GM18502 (cell line): Measurements from ENCODE around the gene LTA.
"Not testable (repeated sequence)": the region's sequence is repeated elsewhere in the genome, so short reads cannot be mapped to it uniquely, and the experiment has no call there.

Experiments
- ATAC-seq: cut with Tn5 transposase; IDR thresholded peaks from one replicate; pipeline ENCODE4 v1.9.1; 2021; ENCODE audit warnings: mild to moderate bottlenecking; ENCODE audit not compliant: unreplicated experiment, poor library complexity

Gene LTA

DNA sequence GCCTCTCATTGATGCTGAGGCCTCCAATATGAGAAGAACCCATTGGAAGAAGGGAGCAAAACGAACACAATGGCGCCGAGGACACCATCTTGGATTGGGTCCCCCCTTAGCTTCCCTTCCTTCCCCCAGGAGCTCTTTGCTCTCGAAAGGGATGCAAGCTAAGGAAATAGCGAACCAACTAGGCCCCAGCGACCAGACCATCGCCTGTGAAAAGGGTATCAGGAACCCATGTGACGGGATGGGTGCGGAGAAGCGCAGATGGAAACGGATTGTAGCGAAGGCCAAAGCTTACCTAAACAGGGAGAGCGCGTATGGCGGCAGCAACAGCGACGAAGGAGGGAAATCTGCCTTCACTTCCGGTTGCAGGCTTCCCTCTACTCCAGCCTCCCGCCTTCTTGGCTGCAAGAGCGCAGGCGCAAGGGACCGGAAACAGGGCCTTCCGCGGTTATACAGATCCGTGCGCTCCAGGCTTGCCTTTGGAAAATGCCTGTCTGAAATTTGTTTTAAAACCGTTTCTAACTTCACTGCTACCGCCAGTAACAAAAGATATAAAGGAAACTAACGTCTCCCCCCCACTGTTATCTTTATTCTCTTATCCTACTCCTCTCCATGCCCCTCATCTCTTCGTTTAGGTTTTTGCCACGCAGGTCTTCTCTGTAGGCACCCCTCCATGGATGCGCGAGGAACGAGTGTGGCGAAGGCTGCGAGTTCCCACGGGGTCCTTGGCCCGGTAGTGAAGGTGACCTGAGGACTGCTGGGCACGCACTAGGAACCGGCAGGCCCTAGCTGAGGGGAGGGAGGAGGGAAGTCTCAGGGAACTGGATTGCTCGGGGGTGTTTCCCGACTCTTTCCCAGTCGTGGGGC is 30.2 kb upstream of the LTA start, which contains the start of gene DDX39B:
Gene DDX39B, minus strand, starts transcription at position 346 of the 864 bp plus-strand sequence. CDS start 1,471 bp downstream, outside the sequence.
- ATAC-seq: peak; percentile 69

- ATAC-seq: no peak
These were observed 28.4 kb upstream of the LTA start for GRCh38 chr6:31543639-31544038.

GRCh38 chr6:31544676-31545075 is 27.4 kb upstream of the LTA start:
- ATAC-seq: no peak

- no peak for ATAC-seq
These were observed 26.8 kb upstream of the LTA start for GRCh38 chr6:31545291-31545690.

GRCh38 chr6:31546339-31546957 is 25.6 kb upstream of the LTA start, which contains the start of gene ATP6V1G2:
Gene ATP6V1G2, minus strand, starts transcription at chr6:31546608. Its CDS starts 49 bp downstream, at chr6:31546559.
- peak; percentile 44 for ATAC-seq

DNA sequence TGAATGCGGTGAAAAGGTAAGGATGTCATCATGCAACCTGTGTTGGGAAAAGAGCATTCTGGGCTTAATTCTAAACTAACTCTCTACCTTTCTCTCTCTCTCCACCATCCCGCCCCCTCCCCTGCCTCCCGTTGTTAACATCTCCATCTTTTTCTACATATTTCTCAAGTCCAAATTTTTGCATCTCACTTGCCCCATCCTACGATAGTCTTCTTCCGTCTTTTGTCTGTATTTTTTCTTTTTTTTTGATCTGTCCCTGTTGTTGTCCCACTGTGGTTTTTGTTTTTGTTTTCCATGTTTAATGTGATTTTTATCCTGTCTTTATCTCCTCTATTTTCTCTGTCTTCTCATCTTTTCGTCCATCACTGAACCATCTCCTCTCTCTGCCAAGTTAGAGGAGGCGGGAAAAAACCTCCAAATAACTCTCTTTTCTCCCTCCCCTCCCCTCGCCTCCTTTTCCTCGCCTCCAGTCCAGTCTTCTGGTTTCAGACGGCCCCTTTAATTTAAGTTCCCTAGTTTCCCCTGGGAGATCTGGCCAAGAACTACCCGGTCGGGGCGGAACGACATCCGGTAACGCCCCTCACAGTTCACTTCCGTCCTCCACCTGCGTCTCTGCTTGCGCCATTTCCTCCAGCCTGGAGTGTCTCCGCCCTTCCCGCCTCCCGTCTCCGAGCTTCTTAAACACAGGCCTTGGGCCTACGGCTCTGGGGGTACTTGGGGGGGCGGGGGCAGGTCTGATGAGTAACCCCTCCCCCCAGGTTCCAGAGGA is 24.9 kb upstream of the LTA start, which contains the start of gene NFKBIL1:
Gene NFKBIL1, plus strand, starts transcription at position 651 of the 769 bp plus-strand sequence. Its CDS starts 87 bp downstream, at position 738.
- peak; percentile 56 for ATAC-seq

DNA sequence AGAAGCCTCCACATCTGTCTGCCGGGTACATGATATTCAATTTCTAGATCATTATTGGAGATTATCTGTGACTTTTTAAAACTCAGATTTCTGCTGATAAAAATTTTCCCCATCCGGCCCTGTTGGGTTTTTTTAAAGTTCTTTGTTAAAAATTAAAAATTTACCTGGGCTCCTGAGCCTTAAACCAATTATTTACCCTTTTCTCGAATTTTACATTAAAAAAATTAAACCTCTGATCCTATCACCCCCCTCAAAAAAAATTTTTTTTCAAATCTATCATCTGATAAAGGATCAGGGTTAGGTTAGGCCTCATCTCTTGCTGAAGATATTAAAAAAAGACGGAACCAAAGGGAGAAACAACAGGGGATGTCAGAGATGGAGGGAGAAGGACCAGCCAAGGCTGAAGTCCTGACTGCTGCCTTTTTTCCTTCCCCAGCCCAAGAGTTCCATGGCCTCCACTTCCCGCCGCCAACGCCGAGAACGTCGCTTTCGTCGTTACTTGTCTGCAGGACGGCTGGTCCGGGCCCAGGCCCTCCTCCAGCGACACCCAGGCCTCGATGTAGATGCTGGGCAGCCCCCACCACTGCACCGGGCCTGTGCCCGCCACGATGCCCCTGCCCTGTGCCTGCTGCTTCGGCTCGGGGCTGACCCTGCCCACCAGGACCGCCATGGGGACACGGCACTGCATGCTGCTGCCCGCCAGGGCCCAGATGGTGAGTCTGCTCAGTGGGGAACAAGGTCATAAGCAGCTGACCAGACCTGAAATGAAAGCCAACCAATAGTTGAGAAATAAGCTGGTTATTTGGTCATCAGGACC is 24.2 kb upstream of the LTA start:
- no peak for ATAC-seq

DNA sequence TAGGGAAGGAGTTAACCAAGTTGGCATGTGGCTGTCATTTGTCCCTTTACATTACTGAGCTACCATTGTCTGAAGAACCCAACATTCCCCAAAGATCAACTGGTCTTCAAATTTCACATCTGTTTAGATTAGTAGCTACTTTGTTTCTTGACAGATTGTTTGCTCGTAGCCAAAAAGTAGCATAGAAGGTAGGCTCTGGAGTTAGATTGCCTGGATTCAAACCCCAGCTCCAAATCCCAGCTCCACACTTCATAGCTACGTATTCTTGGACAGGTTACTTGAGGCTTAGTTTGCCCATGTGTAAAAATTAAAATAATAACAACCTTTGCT is 23.6 kb upstream of the LTA start:
- ATAC-seq: no peak

DNA sequence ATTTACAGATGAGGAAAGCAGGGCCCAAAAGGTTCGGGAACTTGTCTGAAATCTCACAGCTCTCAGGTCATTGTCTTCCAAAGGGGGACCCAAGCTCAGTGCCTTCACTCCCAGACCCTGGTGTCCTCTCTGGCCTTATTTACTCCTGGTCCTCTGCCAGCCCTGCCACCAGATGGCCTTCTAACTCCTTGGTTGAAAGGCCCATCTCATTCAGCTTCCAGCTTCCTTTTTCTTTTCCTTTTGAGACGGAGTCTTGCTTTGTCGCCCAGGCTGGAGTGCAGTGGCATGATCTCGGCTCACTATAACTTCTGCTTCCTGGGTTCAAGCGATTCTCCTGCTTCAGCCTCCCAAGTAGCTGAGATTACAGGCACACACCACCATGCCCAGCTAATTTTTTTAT is 20.7 kb upstream of the LTA start:
- not testable (repeated sequence) for ATAC-seq

- no peak for ATAC-seq
These were observed 15.8 kb upstream of the LTA start for GRCh38 chr6:31556307-31556706.

DNA sequence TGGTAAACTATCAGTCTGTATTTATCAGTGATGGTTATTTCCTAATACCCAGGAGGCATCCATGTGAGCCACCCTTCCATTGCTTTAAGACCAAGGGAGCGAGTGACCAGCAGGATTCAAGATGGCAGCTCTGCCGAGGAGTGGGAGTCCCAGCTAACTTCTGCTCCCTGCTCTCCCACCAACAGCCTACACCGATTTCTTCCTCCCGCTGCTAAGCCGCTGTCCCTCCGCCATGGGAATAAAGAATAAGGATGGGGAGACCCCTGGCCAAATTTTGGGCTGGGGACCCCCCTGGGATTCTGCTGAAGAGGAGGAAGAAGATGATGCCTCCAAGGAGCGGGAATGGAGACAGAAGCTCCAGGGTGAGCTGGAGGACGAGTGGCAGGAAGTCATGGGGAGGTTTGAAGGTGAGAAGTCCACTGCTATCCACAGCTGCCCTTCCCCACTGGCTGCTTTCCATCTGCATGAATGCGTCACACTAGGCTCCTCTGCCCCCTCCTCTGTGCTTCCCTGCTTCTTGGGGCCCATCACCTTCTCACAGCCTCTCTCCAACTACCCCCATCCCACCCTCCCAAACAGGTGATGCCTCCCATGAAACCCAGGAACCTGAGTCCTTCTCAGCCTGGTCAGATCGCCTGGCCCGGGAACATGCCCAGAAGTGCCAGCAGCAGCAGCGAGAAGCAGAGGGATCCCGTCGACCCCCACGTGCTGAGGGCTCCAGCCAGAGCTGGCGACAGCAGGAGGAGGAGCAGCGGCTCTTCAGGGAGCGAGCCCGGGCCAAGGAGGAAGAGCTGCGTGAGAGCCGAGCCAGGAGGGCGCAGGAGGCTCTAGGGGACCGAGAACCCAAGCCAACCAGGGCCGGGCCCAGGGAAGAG is 14.4 kb upstream of the LTA start:
- no peak for ATAC-seq

DNA sequence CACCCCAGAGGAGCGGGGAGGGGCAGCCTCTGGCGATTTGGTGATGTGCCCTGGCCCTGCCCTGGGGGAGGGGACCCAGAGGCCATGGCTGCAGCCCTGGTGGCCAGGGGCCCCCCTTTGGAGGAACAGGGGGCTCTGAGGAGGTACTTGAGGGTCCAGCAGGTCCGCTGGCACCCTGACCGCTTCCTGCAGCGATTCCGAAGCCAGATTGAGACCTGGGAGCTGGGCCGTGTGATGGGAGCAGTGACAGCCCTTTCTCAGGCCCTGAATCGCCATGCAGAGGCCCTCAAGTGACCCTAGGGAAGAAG is 13.8 kb upstream of the LTA start:
- ATAC-seq: no peak

DNA sequence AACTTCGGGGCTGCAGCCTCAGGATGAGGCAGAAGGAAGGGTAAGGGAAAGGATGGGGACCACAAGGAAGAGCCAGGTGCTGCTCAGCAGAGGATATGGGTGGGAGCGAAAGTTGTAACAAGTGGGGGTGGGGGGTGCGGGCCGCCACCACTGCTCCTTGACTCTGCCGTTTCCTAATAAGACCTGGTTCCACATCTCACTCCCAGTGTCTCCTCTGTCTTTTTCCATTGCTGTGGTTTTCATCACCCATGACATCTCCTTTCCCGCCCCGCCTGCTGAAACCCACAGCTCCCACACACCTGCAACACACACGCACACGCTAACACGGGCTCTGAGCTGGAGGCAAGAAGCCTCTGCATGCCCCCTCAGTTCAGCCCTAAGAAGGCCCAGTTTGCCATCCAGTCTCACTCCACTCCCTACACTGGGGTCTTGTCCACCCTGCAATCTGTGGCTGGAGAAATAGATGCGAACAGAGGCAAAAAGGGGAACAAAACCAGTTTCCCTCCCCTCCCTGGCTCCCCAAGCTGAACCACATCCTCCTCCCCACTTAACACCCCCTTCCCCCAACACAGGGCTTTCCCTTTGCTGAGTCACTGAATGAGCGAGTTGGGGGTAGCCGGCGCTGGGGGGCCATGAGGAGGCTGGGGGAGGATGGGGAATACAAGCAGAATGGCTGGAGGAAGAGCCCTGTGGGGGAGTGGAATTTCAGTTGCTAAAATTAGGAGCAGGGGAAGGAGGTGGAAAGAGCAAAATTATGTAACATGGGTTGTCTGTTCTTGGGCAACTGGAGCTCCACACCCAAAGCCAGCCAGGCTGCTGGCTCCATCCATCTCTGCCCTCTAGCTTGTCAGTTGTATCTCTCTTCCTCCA is 13.2 kb upstream of the LTA start:
- peak; percentile 32 for ATAC-seq

DNA sequence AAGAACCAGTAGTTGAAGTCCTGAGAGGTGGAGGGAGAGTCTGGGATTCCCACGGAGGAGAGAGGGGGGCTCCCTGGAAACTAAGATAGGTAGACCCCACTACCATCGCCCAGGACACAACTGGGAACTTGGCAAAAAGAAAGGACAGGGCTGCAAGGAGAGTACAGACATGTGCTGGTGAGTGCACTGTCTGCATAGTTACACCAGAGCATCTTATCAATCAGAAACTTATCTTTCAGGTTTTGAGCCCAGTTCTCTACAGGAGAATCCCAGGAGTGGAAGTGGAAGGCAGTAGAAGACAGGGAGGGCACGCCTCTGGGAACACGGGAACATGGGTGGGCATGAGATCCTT is 12.5 kb upstream of the LTA start:
- no peak for ATAC-seq

GRCh38 chr6:31559958-31560696 is 12.0 kb upstream of the LTA start:
- ATAC-seq: peak; percentile 62

DNA sequence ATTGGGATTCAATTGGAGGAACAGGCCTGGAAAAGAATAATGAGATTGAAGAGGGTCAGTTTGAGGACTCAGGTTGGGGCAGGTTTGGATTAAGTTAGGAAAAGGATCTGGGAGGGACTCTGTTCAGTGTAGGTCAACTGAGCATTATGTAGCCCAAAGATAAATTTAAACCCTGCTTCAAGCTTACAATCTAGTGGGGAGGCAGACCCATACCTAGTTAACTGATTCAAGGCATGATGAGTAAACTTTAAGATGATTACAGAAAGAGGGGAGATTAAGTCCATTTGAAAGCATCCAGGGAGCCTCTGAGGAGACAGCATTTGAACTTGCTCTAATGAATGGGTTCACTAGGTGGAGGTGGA is 11.4 kb upstream of the LTA start:
- no peak for ATAC-seq

GRCh38 chr6:31567531-31568370 is 4.3 kb upstream of the LTA start:
- no peak for ATAC-seq
